SK-N-SH treated with all-trans-retinoic acid at 6 μM for 48 hours (cell line): ENCODE results near the gene FSTL3.

Experiments
- ATAC-seq: fragments of 200-7000 bp; cut with Tn5 transposase; 3 replicates; pipeline ENCODE4 v1.9.1; 2020; ENCODE audit warnings: mild to moderate bottlenecking, moderate library complexity
- ARNTL ChIP-seq: fragments of 450-650 bp; formaldehyde crosslinking; IDR thresholded peaks from 2 replicates; pipeline ENCODE4 v1.5.0; 2020; ENCODE audit warnings: low read depth, mild to moderate bottlenecking, moderate library complexity, borderline replicate concordance
- BACH2 ChIP-seq: fragments of 250-450 bp; sonication (Bioruptor Pico); IDR thresholded peaks from 2 replicates; pipeline ENCODE4 v1.9.0; 2021; ENCODE audit warnings: mild to moderate bottlenecking, borderline replicate concordance
- CSDC2 ChIP-seq: fragments of 250-450 bp; sonication (Bioruptor Pico); IDR thresholded peaks from 2 replicates; pipeline ENCODE4 v1.5.0; 2020; ENCODE audit warnings: mild to moderate bottlenecking, moderate library complexity
- ESRRG ChIP-seq: fragments of 250-450 bp; sonication (Bioruptor Pico); IDR thresholded peaks from 2 replicates; pipeline ENCODE4 v1.6.1; 2021; ENCODE audit warnings: mild to moderate bottlenecking
- GLIS3 ChIP-seq: fragments of 250-450 bp; sonication (Bioruptor Pico); IDR thresholded peaks from 2 replicates; pipeline ENCODE4 v1.5.0; 2020; ENCODE audit warnings: mild to moderate bottlenecking, moderate library complexity
- ISL1 ChIP-seq: fragments of 250-450 bp; sonication (Bioruptor Pico); IDR thresholded peaks from 2 replicates; pipeline ENCODE4 v2.1.2; 2022; ENCODE audit warnings: mild to moderate bottlenecking, moderate library complexity
- OSR1 ChIP-seq: fragments of 250-450 bp; sonication (Bioruptor Pico); IDR thresholded peaks from 2 replicates; pipeline ENCODE4 v1.8.0; 2022; ENCODE audit warnings: moderate library complexity, mild to moderate bottlenecking, inconsistent platforms
- PPARA ChIP-seq: fragments of 250-450 bp; sonication (Bioruptor Pico); IDR thresholded peaks from 2 replicates; pipeline ENCODE4 v1.5.0; 2020; ENCODE audit warnings: mild to moderate bottlenecking, borderline replicate concordance
- RARB ChIP-seq: fragments of 250-450 bp; sonication (Bioruptor Pico); IDR thresholded peaks from 2 replicates; pipeline ENCODE4 v1.8.0; 2021; ENCODE audit warnings: mild to moderate bottlenecking, moderate library complexity
- SNAI2 ChIP-seq: fragments of 250-450 bp; sonication (Bioruptor Pico); IDR thresholded peaks from 2 replicates; pipeline ENCODE4 v1.5.0; 2020; ENCODE audit warnings: mild to moderate bottlenecking, moderate library complexity
- TCF4 ChIP-seq: fragments of 250-450 bp; sonication (Bioruptor Pico); IDR thresholded peaks from 2 replicates; pipeline ENCODE4 v1.8.0; 2021; ENCODE audit warnings: mild to moderate bottlenecking, moderate library complexity, borderline replicate concordance
- TOX ChIP-seq: fragments of 250-450 bp; sonication (Bioruptor Pico); IDR thresholded peaks from 2 replicates; pipeline ENCODE4 v1.8.0; 2021; ENCODE audit warnings: mild to moderate bottlenecking, moderate library complexity, borderline replicate concordance
- ZFP3 ChIP-seq: fragments of 250-450 bp; sonication (Bioruptor Pico); IDR thresholded peaks from 2 replicates; pipeline ENCODE4 v1.5.0; 2020; ENCODE audit warnings: mild to moderate bottlenecking, moderate library complexity
- ZFP30 ChIP-seq: fragments of 450-650 bp; formaldehyde crosslinking; IDR thresholded peaks from 2 replicates; pipeline ENCODE4 v1.5.0; 2022; ENCODE audit warnings: mild to moderate bottlenecking, moderate library complexity
- ZNF565 ChIP-seq: fragments of 450-650 bp; formaldehyde crosslinking; conservative IDR thresholded peaks from 2 replicates; pipeline ENCODE4 v1.5.0; 2020; ENCODE audit warnings: low read depth, mild to moderate bottlenecking, moderate library complexity
- ZNF70 ChIP-seq: fragments of 450-650 bp; formaldehyde crosslinking; IDR thresholded peaks from 2 replicates; pipeline ENCODE4 v1.5.0; 2020; ENCODE audit warnings: mild to moderate bottlenecking, moderate library complexity
- TF ChIP-seq, protein P1 (sequence below): fragments of 250-450 bp; sonication (Bioruptor Pico); IDR thresholded peaks from 2 replicates; pipeline ENCODE4 v1.5.0; 2020; ENCODE audit warnings: mild to moderate bottlenecking, moderate library complexity
- TF ChIP-seq, protein P2 (sequence below): fragments of 250-450 bp; sonication (Bioruptor Pico); IDR thresholded peaks from 2 replicates; pipeline ENCODE4 v1.5.1; 2021; ENCODE audit warnings: mild to moderate bottlenecking, moderate library complexity
- TF ChIP-seq, protein P3 (sequence below): fragments of 250-450 bp; sonication (Bioruptor Pico); IDR thresholded peaks from 2 replicates; pipeline ENCODE4 v1.8.0; 2020; ENCODE audit warnings: mild to moderate bottlenecking, moderate library complexity, borderline replicate concordance
- TF ChIP-seq, protein P4 (sequence below): fragments of 250-450 bp; sonication (Bioruptor Pico); IDR thresholded peaks from 2 replicates; pipeline ENCODE4 v1.8.0; 2021; ENCODE audit warnings: low read depth, mild to moderate bottlenecking, moderate library complexity, borderline replicate concordance

FSTL3 gene

GRCh38 chr19:670609-671075 lies 5.5 kb upstream of the FSTL3 start (continued):
- TF ChIP-seq, protein P1, sequence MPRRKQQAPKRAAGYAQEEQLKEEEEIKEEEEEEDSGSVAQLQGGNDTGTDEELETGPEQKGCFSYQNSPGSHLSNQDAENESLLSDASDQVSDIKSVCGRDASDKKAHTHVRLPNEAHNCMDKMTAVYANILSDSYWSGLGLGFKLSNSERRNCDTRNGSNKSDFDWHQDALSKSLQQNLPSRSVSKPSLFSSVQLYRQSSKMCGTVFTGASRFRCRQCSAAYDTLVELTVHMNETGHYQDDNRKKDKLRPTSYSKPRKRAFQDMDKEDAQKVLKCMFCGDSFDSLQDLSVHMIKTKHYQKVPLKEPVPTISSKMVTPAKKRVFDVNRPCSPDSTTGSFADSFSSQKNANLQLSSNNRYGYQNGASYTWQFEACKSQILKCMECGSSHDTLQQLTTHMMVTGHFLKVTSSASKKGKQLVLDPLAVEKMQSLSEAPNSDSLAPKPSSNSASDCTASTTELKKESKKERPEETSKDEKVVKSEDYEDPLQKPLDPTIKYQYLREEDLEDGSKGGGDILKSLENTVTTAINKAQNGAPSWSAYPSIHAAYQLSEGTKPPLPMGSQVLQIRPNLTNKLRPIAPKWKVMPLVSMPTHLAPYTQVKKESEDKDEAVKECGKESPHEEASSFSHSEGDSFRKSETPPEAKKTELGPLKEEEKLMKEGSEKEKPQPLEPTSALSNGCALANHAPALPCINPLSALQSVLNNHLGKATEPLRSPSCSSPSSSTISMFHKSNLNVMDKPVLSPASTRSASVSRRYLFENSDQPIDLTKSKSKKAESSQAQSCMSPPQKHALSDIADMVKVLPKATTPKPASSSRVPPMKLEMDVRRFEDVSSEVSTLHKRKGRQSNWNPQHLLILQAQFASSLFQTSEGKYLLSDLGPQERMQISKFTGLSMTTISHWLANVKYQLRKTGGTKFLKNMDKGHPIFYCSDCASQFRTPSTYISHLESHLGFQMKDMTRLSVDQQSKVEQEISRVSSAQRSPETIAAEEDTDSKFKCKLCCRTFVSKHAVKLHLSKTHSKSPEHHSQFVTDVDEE: no peak
- TF ChIP-seq, all 23 proteins: peak for 0

- TF ChIP-seq ARNTL (CRISPR knock-in tag) (no peak), ESRRG (no peak), BACH2 (CRISPR knock-in tag) (no peak), ZNF70 (CRISPR knock-in tag) (no peak)
- TF ChIP-seq, protein P2, sequence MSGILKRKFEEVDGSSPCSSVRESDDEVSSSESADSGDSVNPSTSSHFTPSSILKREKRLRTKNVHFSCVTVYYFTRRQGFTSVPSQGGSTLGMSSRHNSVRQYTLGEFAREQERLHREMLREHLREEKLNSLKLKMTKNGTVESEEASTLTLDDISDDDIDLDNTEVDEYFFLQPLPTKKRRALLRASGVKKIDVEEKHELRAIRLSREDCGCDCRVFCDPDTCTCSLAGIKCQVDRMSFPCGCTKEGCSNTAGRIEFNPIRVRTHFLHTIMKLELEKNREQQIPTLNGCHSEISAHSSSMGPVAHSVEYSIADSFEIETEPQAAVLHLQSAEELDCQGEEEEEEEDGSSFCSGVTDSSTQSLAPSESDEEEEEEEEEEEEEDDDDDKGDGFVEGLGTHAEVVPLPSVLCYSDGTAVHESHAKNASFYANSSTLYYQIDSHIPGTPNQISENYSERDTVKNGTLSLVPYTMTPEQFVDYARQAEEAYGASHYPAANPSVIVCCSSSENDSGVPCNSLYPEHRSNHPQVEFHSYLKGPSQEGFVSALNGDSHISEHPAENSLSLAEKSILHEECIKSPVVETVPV (CRISPR knock-in tag): no peak
- TF ChIP-seq, protein P3, sequence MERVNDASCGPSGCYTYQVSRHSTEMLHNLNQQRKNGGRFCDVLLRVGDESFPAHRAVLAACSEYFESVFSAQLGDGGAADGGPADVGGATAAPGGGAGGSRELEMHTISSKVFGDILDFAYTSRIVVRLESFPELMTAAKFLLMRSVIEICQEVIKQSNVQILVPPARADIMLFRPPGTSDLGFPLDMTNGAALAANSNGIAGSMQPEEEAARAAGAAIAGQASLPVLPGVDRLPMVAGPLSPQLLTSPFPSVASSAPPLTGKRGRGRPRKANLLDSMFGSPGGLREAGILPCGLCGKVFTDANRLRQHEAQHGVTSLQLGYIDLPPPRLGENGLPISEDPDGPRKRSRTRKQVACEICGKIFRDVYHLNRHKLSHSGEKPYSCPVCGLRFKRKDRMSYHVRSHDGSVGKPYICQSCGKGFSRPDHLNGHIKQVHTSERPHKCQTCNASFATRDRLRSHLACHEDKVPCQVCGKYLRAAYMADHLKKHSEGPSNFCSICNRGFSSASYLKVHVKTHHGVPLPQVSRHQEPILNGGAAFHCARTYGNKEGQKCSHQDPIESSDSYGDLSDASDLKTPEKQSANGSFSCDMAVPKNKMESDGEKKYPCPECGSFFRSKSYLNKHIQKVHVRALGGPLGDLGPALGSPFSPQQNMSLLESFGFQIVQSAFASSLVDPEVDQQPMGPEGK (CRISPR knock-in tag): no peak
- TF ChIP-seq, all 23 proteins: peak for 0
- no peak for ATAC-seq
Measured at GRCh38 chr19:674282-675151, 1.7 kb upstream of the FSTL3 start.

DNA sequence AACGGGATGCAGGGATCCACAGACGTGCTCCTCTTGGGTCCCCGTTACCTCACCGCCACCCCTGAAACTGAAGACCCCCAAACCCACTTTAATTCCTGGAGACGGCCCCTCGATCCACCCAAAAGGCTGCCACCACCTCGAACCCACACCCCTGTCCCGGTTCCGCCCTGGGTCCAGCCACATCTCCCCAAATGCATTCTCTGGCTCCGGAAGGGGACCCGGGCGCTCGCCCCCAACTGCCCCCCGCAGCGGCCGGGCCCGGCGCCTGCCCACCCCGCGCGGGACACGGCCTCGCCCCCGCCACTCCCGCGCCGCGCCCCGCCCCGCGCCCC lies 219 bp upstream of the FSTL3 start:
- ATAC-seq: no peak
- no peak for TF ChIP-seq PPARA (CRISPR knock-in tag)
- TF ChIP-seq ISL1 (CRISPR knock-in tag): no peak
- TF ChIP-seq, protein P4, sequence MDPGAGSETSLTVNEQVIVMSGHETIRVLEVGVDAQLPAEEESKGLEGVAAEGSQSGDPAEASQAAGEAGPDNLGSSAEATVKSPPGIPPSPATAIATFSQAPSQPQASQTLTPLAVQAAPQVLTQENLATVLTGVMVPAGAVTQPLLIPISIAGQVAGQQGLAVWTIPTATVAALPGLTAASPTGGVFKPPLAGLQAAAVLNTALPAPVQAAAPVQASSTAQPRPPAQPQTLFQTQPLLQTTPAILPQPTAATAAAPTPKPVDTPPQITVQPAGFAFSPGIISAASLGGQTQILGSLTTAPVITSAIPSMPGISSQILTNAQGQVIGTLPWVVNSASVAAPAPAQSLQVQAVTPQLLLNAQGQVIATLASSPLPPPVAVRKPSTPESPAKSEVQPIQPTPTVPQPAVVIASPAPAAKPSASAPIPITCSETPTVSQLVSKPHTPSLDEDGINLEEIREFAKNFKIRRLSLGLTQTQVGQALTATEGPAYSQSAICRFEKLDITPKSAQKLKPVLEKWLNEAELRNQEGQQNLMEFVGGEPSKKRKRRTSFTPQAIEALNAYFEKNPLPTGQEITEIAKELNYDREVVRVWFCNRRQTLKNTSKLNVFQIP (CRISPR knock-in tag): no peak
- TF ChIP-seq SNAI2: no peak
- TF ChIP-seq ZNF565: no peak
- TF ChIP-seq ESRRG: no peak
- no peak for TF ChIP-seq ZNF70 (CRISPR knock-in tag)
- no peak for TF ChIP-seq GLIS3
- no peak for TF ChIP-seq ZFP3
- TF ChIP-seq OSR1 (CRISPR knock-in tag): no peak
- TF ChIP-seq TCF4 (CRISPR knock-in tag): no peak
- TF ChIP-seq CSDC2 (CRISPR knock-in tag): no peak
- no peak for TF ChIP-seq ZFP30 (CRISPR knock-in tag)
- no peak for TF ChIP-seq RARB
- TF ChIP-seq, protein P1: no peak
- TF ChIP-seq TOX (CRISPR knock-in tag): no peak
- TF ChIP-seq, protein P3 (CRISPR knock-in tag): no peak
